ENCODE data around the gene CATSPERZ. TPM values are rescaled to one million over a fixed set of nuclear protein-coding genes. Genes with fewer than 3 reads are reported as not detected.
"Not testable (repeated sequence)": the region's sequence is repeated elsewhere in the genome, so short reads cannot be mapped to it uniquely, and the experiment has no call there.

CATSPERZ gene
- total RNA-seq, 1 donor from 2014 or later, result not detected

DNA sequence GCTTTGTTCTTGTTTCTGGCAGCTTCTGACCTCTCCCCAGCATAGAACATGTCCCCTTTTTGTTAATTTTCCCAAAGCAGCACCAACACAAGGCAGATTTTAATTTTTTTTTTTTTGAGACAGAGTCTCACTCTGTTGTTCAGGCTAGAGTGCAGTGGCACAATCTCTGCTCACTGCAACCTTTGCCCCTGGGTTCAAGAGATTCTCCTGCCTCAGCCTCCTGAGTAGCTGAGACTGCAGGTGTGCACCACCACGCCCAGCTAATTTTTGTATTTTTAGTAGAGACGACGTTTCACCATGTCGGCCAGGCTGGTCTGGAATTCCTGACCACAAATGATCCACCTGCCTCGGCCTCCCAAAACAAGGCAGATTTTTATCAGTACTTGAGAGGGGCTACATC is 7.6 kb downstream of the CATSPERZ start:
- peaks cover 28% of the 10 kb centered on the region for H3K36me3 Mint-ChIP-seq (ENCODE audit: low read depth)
- peaks cover 27% of the 10 kb centered on the region for H3K4me1 Mint-ChIP-seq
- peak overlapping the region; percentile 9 for H3K27ac Mint-ChIP-seq
- intact Hi-C loops (cut with micrococcal nuclease), result loop anchor here (5.0 to 10.0 kb wide), 3 partner anchors 120 to 470 kb away; partner anchors contain the start of genes COX8A, SF1 and STIP1
- not testable (repeated sequence) for H3K27me3 Mint-ChIP-seq, H3K9me3 Mint-ChIP-seq, DNase-seq
- peak overlapping the region; percentile 94 for H3K4me3 Mint-ChIP-seq

- peaks cover 22% of the 10 kb centered on the region for H3K4me1 Mint-ChIP-seq
- H3K4me3 Mint-ChIP-seq, result no peak overlapping the region
- peak overlapping the region; percentile 63 for H3K27ac Mint-ChIP-seq
- peaks cover 43% of the 10 kb centered on the region for H3K36me3 Mint-ChIP-seq (ENCODE audit: low read depth)
- H3K27me3 Mint-ChIP-seq, result no peaks in the 10 kb centered on the region
- no peak for DNase-seq
- H3K9me3 Mint-ChIP-seq, result no peaks in the 10 kb centered on the region
- intact Hi-C loops (cut with micrococcal nuclease), result no loop called here
Measured at GRCh38 chr11:64312947-64313346, 12.8 kb downstream of the CATSPERZ start.

GRCh38 chr11:64313491-64314145 is 13.5 kb downstream of the CATSPERZ start:
- Mint-ChIP-seq H3K4me1 (peaks cover 22% of the 10 kb centered on the region), H3K9me3 (no peaks in the 10 kb centered on the region), H3K4me3 (no peak overlapping the region), H3K36me3 (ENCODE audit: low read depth) (peaks cover 43% of the 10 kb centered on the region), H3K27me3 (no peaks in the 10 kb centered on the region), H3K27ac (no peak overlapping the region)
- intact Hi-C loops (cut with micrococcal nuclease), result no loop called here
- no peak for DNase-seq

GRCh38 chr11:64314146-64314804 is 14.1 kb downstream of the CATSPERZ start:
- Mint-ChIP-seq H3K9me3 (no peaks in the 10 kb centered on the region), H3K36me3 (ENCODE audit: low read depth) (peaks cover 43% of the 10 kb centered on the region), H3K27ac (no peak overlapping the region), H3K4me3 (no peak overlapping the region), H3K4me1 (peaks cover 27% of the 10 kb centered on the region), H3K27me3 (no peaks in the 10 kb centered on the region)
- DNase-seq, result no peak
- intact Hi-C loops (cut with micrococcal nuclease), result no loop called here

- DNase-seq, result no peak
- H3K36me3 Mint-ChIP-seq (ENCODE audit: low read depth), result peaks cover 41% of the 10 kb centered on the region
- peak overlapping the region; percentile 11 for H3K27ac Mint-ChIP-seq
- intact Hi-C loops (cut with micrococcal nuclease), result no loop called here
- peak overlapping the region; percentile 15 for H3K4me3 Mint-ChIP-seq
- H3K9me3 Mint-ChIP-seq, result no peaks in the 10 kb centered on the region
- peaks cover 32% of the 10 kb centered on the region for H3K4me1 Mint-ChIP-seq
- no peaks in the 10 kb centered on the region for H3K27me3 Mint-ChIP-seq
Measured at GRCh38 chr11:64314805-64315561, 14.8 kb downstream of the CATSPERZ start.

- H3K9me3 Mint-ChIP-seq; H3K27me3 Mint-ChIP-seq; DNase-seq; intact Hi-C loops (cut with micrococcal nuclease): not testable (repeated sequence)
- Mint-ChIP-seq H3K4me1 (peaks cover 35% of the 10 kb centered on the region), H3K36me3 (ENCODE audit: low read depth) (peaks cover 42% of the 10 kb centered on the region), H3K4me3 (peak overlapping the region; percentile 92), H3K27ac (peak overlapping the region; percentile 97)
Measured at GRCh38 chr11:64315667-64316526, 15.7 kb downstream of the CATSPERZ start.

DNA sequence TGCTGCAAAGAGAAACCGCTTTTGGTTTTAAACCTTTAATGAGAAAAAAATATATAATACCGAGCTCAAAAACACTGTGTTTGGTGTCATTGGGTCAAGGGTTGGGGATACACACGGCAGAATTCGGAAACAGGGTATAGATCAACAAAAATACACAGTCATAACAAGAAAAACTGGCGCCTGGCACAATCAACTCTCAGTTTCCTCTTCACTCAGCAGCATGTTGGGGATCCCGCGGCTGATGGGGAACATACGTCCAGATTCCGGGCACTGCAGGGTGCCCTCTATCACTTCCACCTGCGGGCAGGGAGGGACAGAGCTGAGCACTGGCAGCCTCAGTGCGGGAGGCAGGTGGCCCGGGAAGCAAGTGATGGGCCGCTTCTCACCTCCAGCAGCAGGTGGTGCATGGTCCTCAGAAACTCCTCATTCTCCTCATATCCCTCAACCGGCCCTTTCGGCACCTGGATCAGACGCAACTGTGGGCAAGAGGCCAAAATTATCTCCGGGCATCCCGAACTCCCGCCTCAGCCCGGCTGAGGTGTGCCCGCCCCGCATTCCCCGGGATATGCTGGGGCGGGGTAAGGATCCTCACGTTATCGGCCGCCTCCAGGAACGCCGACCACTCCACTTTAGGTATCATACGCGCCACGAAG is 16.6 kb downstream of the CATSPERZ start:
- Mint-ChIP-seq H3K27ac (peak overlapping the region; percentile 97), H3K27me3 (no peaks in the 10 kb centered on the region), H3K4me3 (peak overlapping the region; percentile 92), H3K4me1 (peaks cover 38% of the 10 kb centered on the region), H3K9me3 (no peaks in the 10 kb centered on the region), H3K36me3 (ENCODE audit: low read depth) (peaks cover 49% of the 10 kb centered on the region)
- intact Hi-C loops (cut with micrococcal nuclease), result loop anchor here (1.0 kb wide), 4 partner anchors 11 to 47 kb away; partner anchors contain the start of genes CCDC88B and ESRRA
- DNase-seq, result peak; percentile 80

DNA sequence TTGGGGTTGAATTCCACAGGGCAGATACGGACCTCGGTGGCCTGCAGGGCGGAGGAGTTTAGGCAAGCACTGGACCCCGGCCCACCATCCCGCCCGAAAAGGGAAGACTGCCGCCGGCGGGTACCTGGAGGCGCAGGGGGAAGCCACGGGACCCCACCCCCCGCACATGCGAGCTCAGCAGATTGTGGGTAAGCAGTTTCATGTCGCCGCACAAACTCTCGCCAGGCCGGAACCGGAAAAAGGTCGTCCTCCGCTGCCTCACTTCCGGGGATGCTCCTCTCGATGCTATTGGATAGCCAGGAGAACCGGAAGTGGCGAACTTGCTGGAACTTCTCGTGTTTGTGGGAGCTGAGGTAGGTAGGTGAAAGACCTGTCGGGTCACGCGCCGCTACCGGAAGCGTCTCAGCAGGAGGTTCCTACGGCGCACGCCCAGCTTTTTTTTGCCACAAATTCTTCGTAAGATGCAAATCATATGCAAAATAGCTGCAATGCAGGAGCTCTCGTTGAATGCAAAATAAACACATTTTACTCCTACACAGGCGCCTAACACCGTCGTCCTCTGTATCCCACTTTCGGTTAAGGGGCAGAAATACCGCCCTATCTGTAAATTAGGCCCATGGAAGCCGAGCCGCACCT is 17.3 kb downstream of the CATSPERZ start, which contains the start of gene TRMT112:
TRMT112 (minus strand) TSS at position 235 of the 636 bp plus-strand sequence; CDS start at position 202, 33 bp downstream.
- H3K9me3 Mint-ChIP-seq, result no peaks in the 10 kb centered on the region

DNA sequence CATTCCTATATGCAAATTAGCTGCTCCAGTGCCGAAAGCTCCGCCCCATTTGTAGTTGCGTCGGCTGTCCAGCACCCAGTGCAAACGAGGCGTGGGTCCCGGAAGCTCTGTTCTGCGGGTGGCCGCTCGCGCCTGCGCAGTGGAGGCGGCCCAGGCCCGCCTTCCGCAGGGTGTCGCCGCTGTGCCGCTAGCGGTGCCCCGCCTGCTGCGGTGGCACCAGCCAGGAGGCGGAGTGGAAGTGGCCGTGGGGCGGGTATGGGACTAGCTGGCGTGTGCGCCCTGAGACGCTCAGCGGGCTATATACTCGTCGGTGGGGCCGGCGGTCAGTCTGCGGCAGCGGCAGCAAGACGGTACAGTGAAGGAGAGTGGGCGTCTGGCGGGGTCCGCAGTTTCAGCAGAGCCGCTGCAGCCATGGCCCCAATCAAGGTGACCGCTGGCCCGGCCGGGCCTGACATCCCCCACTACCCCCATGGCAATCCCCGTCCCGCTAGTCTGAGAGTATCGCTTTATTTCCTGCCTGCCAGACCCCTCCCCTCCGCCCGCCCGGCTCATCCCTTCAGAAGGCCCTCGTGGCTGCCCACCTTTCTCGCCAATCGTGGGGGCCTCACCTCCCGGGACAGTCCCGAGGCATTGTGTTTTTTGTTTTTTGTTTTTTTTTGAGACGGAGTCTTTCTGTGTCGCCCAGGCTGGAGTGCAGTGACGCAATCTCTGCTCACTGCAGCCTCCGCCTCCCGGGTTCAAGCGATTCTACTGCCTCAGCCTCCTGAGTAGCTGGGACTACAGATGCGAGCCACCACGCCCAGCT is 18.0 kb downstream of the CATSPERZ start, which contains the start of gene PRDX5:
PRDX5 (plus strand) TSS at position 161 of the 805 bp plus-strand sequence; CDS start at position 256, 95 bp downstream.
- peak; percentile 99 for DNase-seq
- no peaks in the 10 kb centered on the region for H3K27me3 Mint-ChIP-seq
- H3K27ac Mint-ChIP-seq, result peak within 1 kb of the TSS; percentile 97
- H3K4me1 Mint-ChIP-seq, result peaks cover 31% of the 10 kb centered on the region
- intact Hi-C loops (cut with micrococcal nuclease), result loop anchor here (1.0 kb wide), 6 partner anchors 13 to 49 kb away; partner anchors contain the start of genes CCDC88B, ESRRA and GPR137
- no peaks in the 10 kb centered on the region for H3K9me3 Mint-ChIP-seq
- H3K4me3 Mint-ChIP-seq, result peak within 1 kb of the TSS; percentile 92
- peaks cover 42% of the 10 kb centered on the region for H3K36me3 Mint-ChIP-seq (ENCODE audit: low read depth)

More for the DNA sequence above, 17.3 kb downstream of the CATSPERZ start, which contains the start of gene TRMT112:
- DNase-seq, result peak; percentile 99
- Mint-ChIP-seq H3K4me3 (peak within 1 kb of the TSS; percentile 92), H3K27ac (peak within 1 kb of the TSS; percentile 97), H3K36me3 (ENCODE audit: low read depth) (peaks cover 47% of the 10 kb centered on the region), H3K27me3 (no peaks in the 10 kb centered on the region), H3K4me1 (peaks cover 38% of the 10 kb centered on the region)
- intact Hi-C loops (cut with micrococcal nuclease), result loop anchor here (1.0 kb wide), 4 partner anchors 12 to 48 kb away; partner anchors contain the start of genes CCDC88B and ESRRA

GRCh38 chr11:64318766-64319761 is 18.9 kb downstream of the CATSPERZ start:
- intact Hi-C loops (cut with micrococcal nuclease), result loop anchor here (1.0 kb wide), 2 partner anchors 12 to 34 kb away; partner anchors contain the start of gene GPR137
- Mint-ChIP-seq H3K27me3 (no peaks in the 10 kb centered on the region), H3K9me3 (no peaks in the 10 kb centered on the region), H3K36me3 (ENCODE audit: low read depth) (peaks cover 39% of the 10 kb centered on the region), H3K4me1 (peaks cover 30% of the 10 kb centered on the region), H3K4me3 (peak overlapping the region; percentile 92), H3K27ac (peak overlapping the region; percentile 97)
- no peak for DNase-seq
